Measurements from ENCODE around the gene CCDC88C. TPM values are rescaled to one million over a fixed set of nuclear protein-coding genes. Genes with fewer than 3 reads are reported as not detected.

Gene CCDC88C
- polyA plus RNA-seq, 1 donor (not counting 4 experiments of a cell fraction or from before 2014, with no cell fraction given), result 2.4 TPM

GRCh38 chr14:91335191-91336092 lies 82.2 kb downstream of the CCDC88C start:
- FAIRE-seq (no peak), DNase-seq (ENCODE audit: low read depth, low spot score) (no peak)
- no peak overlapping the region for H3K4me2 ChIP-seq (ENCODE audit: control insufficient read depth, extremely low read depth, insufficient read depth, low read depth, low read length)
- H3K36me3 ChIP-seq (ENCODE audit: control insufficient read depth in 2 of 2, extremely low read depth in 1 of 2, insufficient read depth in 2 of 2, low read length in 2 of 2), result no peaks in the 10 kb centered on the region
- no peak overlapping the region for H3K4me3 ChIP-seq (ENCODE audit: control insufficient read depth in 2 of 3, extremely low read depth in 1 of 3, insufficient read depth in 2 of 3, low read depth in 1 of 3, low read length in 3 of 3)
- H4K20me1 ChIP-seq (ENCODE audit: control insufficient read depth, extremely low read depth, insufficient read depth, low read length), result no peaks in the 10 kb centered on the region
- no peak overlapping the region for H3K27ac ChIP-seq (ENCODE audit: control insufficient read depth, insufficient read depth, low read length)
- no peaks in the 10 kb centered on the region for H3K9me3 ChIP-seq (ENCODE audit: control insufficient read depth, low read depth, low read length)
- no peak overlapping the region for H2AFZ ChIP-seq (ENCODE audit: control insufficient read depth, low read length)
- dilution Hi-C loops (cut with MboI; ENCODE audit: extremely low pct_ligation_motif_present, low sequenced_read_pairs), result no loop called here
- no peaks in the 10 kb centered on the region for H3K27me3 ChIP-seq (ENCODE audit: control insufficient read depth, extremely low read depth, insufficient read depth, low read length)
- no peak for TF ChIP-seq CTCF (optimal IDR thresholded peaks at IDR 0.05 in 1 of 3, IDR thresholded peaks at IDR 0.05 in 1 of 3, conservative IDR thresholded peaks at IDR 0.05 in 1 of 3; ENCODE audit: extremely low read depth in 1 of 3, insufficient read depth in 2 of 3, low read length in 3 of 3)
- no peak for TF ChIP-seq EZH2 (IDR thresholded peaks at IDR 0.05; ENCODE audit: low read length)
- H3K9me1 ChIP-seq (ENCODE audit: control insufficient read depth, extremely low read depth, insufficient read depth, low read length), result no peaks in the 10 kb centered on the region
- H3K9ac ChIP-seq (ENCODE audit: control insufficient read depth, extremely low read depth, insufficient read depth, low read length), result no peak overlapping the region
- H3K79me2 ChIP-seq (ENCODE audit: control insufficient read depth, insufficient read depth, low read length), result no peaks in the 10 kb centered on the region
- no peaks in the 10 kb centered on the region for H3K4me1 ChIP-seq (ENCODE audit: control insufficient read depth, extremely low read depth, insufficient read depth, low read length)

GRCh38 chr14:91333650-91334039 lies 84.0 kb downstream of the CCDC88C start:
- Histone ChIP-seq H3K79me2 (ENCODE audit: control insufficient read depth, insufficient read depth, low read length) (no peaks in the 10 kb centered on the region), H3K27ac (ENCODE audit: control insufficient read depth, insufficient read depth, low read length) (no peak overlapping the region), H2AFZ (ENCODE audit: control insufficient read depth, low read length) (no peak overlapping the region), H3K9me3 (ENCODE audit: control insufficient read depth, low read depth, low read length) (no peaks in the 10 kb centered on the region), H3K36me3 (ENCODE audit: control insufficient read depth in 2 of 2, extremely low read depth in 1 of 2, insufficient read depth in 2 of 2, low read length in 2 of 2) (no peaks in the 10 kb centered on the region), H3K4me3 (ENCODE audit: control insufficient read depth in 2 of 3, extremely low read depth in 1 of 3, insufficient read depth in 2 of 3, low read depth in 1 of 3, low read length in 3 of 3) (no peak overlapping the region), H3K9ac (ENCODE audit: control insufficient read depth, extremely low read depth, insufficient read depth, low read length) (no peak overlapping the region), H3K27me3 (ENCODE audit: control insufficient read depth, extremely low read depth, insufficient read depth, low read length) (no peaks in the 10 kb centered on the region), H3K4me1 (ENCODE audit: control insufficient read depth, extremely low read depth, insufficient read depth, low read length) (no peaks in the 10 kb centered on the region), H3K4me2 (ENCODE audit: control insufficient read depth, extremely low read depth, insufficient read depth, low read depth, low read length) (no peak overlapping the region), H3K9me1 (ENCODE audit: control insufficient read depth, extremely low read depth, insufficient read depth, low read length) (no peaks in the 10 kb centered on the region), H4K20me1 (ENCODE audit: control insufficient read depth, extremely low read depth, insufficient read depth, low read length) (no peaks in the 10 kb centered on the region)
- TF ChIP-seq CTCF (optimal IDR thresholded peaks at IDR 0.05 in 1 of 3, IDR thresholded peaks at IDR 0.05 in 1 of 3, conservative IDR thresholded peaks at IDR 0.05 in 1 of 3; ENCODE audit: extremely low read depth in 1 of 3, insufficient read depth in 2 of 3, low read length in 3 of 3) (no peak), EZH2 (IDR thresholded peaks at IDR 0.05; ENCODE audit: low read length) (no peak)
- dilution Hi-C loops (cut with MboI; ENCODE audit: extremely low pct_ligation_motif_present, low sequenced_read_pairs), result no loop called here
- DNase-seq (ENCODE audit: low read depth, low spot score) (no peak), FAIRE-seq (no peak)

Measured in keratinocyte (primary cell).